ENCODE measurements around the gene GAS6.

- TF ChIP-seq EZH2 (IDR thresholded peaks at IDR 0.05; ENCODE audit: insufficient read depth, poor library complexity, severe bottlenecking) (no peak), EZH2phosphoT487 (IDR thresholded peaks at IDR 0.05; ENCODE audit: insufficient read depth, low read depth) (no peak)
Observed at GRCh38 chr13:113840541-113841352, 23.1 kb downstream of the GAS6 start.

Data from GM23248 (cell line).